ENCODE data around the gene RFFL. TPM values are rescaled to one million over a fixed set of nuclear protein-coding genes. Genes with fewer than 3 reads are reported as not detected.

The RFFL gene
- total RNA-seq, 1 donor from 2014 or later, result 22.9 TPM

DNA sequence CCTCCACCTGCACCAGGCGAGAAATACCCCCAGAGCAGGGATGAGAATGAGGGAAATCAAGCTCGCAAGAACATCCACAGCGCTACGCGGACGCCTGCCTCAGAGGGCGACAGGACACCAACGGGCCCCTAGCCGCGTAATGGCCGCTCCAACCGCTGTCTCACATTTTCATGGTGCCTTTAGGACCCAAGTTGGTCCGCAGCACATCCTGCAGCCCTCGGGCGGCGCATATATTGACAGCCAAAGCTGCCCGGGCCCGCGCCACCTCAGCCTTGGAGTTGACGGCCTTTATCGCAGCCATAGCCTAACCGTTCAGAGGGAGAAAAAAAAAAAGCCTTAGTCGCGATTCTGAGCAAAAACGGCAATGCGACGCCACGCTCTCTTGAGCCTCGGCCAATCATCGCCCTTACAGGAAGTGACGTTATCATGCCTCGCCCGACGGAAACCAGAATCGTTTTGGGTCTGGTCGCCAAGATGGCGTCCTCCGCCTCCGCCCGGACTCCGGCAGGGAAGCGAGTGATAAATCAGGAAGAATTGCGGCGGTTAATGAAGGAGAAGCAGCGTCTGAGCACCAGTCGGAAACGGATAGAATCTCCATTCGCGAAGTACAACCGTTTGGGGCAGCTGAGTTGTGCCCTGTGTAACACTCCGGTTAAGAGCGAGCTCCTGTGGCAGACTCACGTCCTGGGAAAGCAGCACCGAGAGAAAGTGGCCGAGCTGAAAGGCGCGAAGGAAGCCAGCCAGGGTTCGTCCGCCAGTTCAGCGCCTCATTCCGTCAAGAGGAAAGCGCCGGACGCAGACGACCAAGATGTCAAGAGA lies 102.2 kb downstream of the RFFL start, which contains the start of the genes CCT6B and ZNF830:
CCT6B (minus strand) TSS at position 368 of the 819 bp plus-strand sequence; CDS start at position 301, 67 bp downstream.
ZNF830 (plus strand) TSS at position 448 of the 819 bp plus-strand sequence; CDS start at position 475, 27 bp downstream.
- Mint-ChIP-seq H3K27ac (ENCODE audit: unreplicated experiment) (peak within 1 kb of the TSS; percentile 99), H3K4me1 (ENCODE audit: unreplicated experiment) (peaks cover 18% of the 10 kb centered on the region), H3K36me3 (ENCODE audit: unreplicated experiment) (peaks cover 15% of the 10 kb centered on the region), H3K4me3 (ENCODE audit: unreplicated experiment) (peak within 1 kb of the TSS; percentile 100), H3K27me3 (ENCODE audit: unreplicated experiment) (peaks cover 11% of the 10 kb centered on the region), H3K9me3 (ENCODE audit: unreplicated experiment) (no peaks in the 10 kb centered on the region)
- TF ChIP-seq, protein P1, sequence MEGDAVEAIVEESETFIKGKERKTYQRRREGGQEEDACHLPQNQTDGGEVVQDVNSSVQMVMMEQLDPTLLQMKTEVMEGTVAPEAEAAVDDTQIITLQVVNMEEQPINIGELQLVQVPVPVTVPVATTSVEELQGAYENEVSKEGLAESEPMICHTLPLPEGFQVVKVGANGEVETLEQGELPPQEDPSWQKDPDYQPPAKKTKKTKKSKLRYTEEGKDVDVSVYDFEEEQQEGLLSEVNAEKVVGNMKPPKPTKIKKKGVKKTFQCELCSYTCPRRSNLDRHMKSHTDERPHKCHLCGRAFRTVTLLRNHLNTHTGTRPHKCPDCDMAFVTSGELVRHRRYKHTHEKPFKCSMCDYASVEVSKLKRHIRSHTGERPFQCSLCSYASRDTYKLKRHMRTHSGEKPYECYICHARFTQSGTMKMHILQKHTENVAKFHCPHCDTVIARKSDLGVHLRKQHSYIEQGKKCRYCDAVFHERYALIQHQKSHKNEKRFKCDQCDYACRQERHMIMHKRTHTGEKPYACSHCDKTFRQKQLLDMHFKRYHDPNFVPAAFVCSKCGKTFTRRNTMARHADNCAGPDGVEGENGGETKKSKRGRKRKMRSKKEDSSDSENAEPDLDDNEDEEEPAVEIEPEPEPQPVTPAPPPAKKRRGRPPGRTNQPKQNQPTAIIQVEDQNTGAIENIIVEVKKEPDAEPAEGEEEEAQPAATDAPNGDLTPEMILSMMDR (IDR thresholded peaks at IDR 0.05), result no peak
- DNase-seq (ENCODE audit: extremely low spot score, unreplicated experiment), result peak; percentile 95

DNA sequence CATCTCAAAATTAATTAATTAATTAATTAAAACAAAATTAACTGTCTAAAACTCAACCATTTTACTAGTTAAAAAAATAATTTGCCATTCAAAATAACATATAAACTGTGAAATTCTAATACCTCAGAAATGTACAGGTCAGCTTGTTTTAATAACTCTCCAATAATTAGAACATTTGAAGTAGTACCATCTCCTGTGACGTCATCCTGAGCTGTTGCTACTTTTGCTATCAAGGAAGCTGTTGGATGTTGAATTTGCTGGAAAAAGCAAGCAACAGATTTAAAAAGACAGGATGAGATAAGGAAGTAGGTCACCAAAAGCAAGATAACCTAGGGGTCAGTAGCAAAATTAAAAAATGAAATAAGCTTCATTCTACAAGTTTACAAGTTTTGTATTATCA lies 105.1 kb downstream of the RFFL start:
- H3K36me3 Mint-ChIP-seq (ENCODE audit: unreplicated experiment), result peaks cover 3% of the 10 kb centered on the region
- no peak overlapping the region for H3K4me3 Mint-ChIP-seq (ENCODE audit: unreplicated experiment)
- peaks cover 18% of the 10 kb centered on the region for H3K4me1 Mint-ChIP-seq (ENCODE audit: unreplicated experiment)
- H3K27ac Mint-ChIP-seq (ENCODE audit: unreplicated experiment), result no peak overlapping the region
- H3K27me3 Mint-ChIP-seq (ENCODE audit: unreplicated experiment), result peaks cover 17% of the 10 kb centered on the region
- no peaks in the 10 kb centered on the region for H3K9me3 Mint-ChIP-seq (ENCODE audit: unreplicated experiment)
- DNase-seq (ENCODE audit: extremely low spot score, unreplicated experiment), result no peak
- TF ChIP-seq, protein P1 (IDR thresholded peaks at IDR 0.05), result no peak

Other genes starting within 250 kb of the RFFL start
- gene CCT6B, start 102.2 kb downstream of the RFFL start, total RNA-seq, result 3.2 and 3.6 TPM in 2 replicates
- 16.4 and 17.5 TPM in 2 replicates for gene ZNF830, start 102.2 kb downstream of the RFFL start, total RNA-seq
- 38.6 and 44.7 TPM in 2 replicates for gene LIG3, start 83.2 kb downstream of the RFFL start, total RNA-seq
- 14.8 and 18.2 TPM in 2 replicates for gene RAD51D, start 56.2 kb upstream of the RFFL start, total RNA-seq
- gene FNDC8, start 57.9 kb upstream of the RFFL start, total RNA-seq, result not detected in 2 replicates
- gene NLE1, start 78.6 kb upstream of the RFFL start, total RNA-seq, result 10.7 and 11.8 TPM in 2 replicates
- gene UNC45B, start 84.1 kb upstream of the RFFL start, total RNA-seq, result not detected in 2 replicates
- gene SLC35G3, start 130.7 kb upstream of the RFFL start, total RNA-seq, result not detected in 2 replicates
- gene SLFN5, start 179.4 kb upstream of the RFFL start, total RNA-seq, result 79.0 and 82.4 TPM in 2 replicates

Measured in osteocyte (in vitro differentiated cells).